ENCODE data around the gene TGM6. TPM values are rescaled to one million over a fixed set of nuclear protein-coding genes. Genes with fewer than 3 reads are reported as not detected.

Gene TGM6
- total RNA-seq, 1 donor from 2014 or later, result not detected

DNA sequence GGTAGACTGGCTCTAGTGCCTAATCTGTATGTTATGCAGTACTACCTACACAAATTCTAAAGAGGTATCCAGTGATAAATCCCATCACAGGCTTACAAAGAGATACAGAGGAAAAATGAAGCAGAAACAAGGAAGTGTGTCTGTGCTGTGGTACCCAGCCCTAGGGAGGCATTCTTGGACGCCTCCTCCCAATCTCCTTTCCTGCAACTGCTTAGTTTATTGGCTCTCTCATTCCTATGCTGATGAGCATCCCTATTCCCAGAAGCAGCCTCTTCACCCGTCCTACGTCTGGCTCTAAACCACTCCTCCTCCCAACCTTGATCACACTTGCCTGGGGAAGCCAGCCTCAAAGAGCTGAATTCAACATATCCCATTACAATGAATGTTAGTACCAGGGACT lies 34.5 kb upstream of the TGM6 start:
- no peak overlapping the region for H3K4me3 ChIP-seq (ENCODE audit: low read depth, low read length)
- no peak for TF ChIP-seq CTCF (conservative IDR thresholded peaks at IDR 0.05; ENCODE audit: low read depth, low read length)
- no peak for DNase-seq (ENCODE audit: low read depth)

DNA sequence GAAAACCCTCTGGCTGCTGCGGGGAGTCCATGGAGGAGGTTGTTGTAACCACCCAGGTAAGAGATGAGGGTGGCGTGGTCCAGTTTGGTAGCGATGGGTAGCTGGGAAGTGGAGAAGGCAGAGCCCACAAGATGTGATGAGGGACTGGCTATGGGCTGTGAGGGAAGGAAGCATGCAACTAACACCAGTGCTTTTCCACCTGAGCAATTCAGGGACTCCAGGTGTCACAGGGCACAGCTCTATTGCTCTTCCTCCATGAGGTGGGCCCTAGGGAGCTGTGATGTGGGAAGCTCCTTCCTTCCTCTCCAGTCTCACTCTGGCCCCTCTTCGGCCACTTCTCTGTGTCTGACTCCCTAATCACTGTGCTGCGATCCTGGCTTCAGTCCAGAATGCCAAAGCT lies 32.4 kb upstream of the TGM6 start:
- H3K4me3 ChIP-seq (ENCODE audit: low read depth, low read length), result no peak overlapping the region
- no peak for TF ChIP-seq CTCF (conservative IDR thresholded peaks at IDR 0.05; ENCODE audit: low read depth, low read length)
- DNase-seq (ENCODE audit: low read depth), result no peak

DNA sequence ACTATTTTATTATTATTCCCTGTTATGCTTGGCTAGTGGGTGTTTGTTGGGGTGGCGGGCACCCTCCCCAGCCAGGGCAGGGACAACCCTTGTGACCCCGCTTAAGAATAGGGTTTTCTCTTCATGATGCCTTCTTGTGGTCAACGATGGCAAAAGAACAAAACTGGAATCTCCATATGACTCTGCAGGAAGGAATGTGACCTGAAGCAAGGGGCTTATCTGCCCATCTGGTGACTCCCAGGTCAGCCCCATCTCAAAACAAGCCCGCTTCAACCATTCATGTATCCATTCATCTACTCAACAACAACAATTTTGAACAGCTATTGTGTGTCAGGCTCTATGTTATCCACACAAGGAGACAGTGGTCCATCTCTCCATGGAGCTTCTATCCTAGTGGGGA lies 30.9 kb upstream of the TGM6 start:
- DNase-seq (ENCODE audit: low read depth), result no peak
- no peak for TF ChIP-seq CTCF (conservative IDR thresholded peaks at IDR 0.05; ENCODE audit: low read depth, low read length)
- no peak overlapping the region for H3K4me3 ChIP-seq (ENCODE audit: low read depth, low read length)

- TF ChIP-seq CTCF (conservative IDR thresholded peaks at IDR 0.05; ENCODE audit: low read depth, low read length), result no peak
- H3K4me3 ChIP-seq (ENCODE audit: low read depth, low read length), result no peak overlapping the region
- DNase-seq (ENCODE audit: low read depth), result no peak
These were observed 30.1 kb upstream of the TGM6 start for GRCh38 chr20:2350606-2351005.

DNA sequence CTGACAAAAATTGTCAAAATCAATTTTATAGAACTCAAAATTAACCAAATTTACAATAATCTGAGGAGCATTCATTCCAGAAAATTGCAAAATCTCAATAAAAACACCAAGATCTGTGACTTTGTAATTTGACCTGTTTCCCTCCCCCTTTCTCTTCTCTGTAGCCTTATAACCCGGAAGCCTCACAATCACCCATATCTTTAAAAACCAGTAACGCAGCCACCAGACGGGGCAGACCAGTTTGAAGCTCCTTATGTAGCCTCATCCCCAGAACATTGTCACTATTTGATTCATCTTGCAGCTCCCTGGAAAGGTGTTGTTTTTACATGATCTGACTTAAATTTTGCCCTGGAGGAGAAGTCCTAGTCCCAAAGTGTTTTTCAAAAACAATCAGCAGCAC lies 27.5 kb upstream of the TGM6 start:
- TF ChIP-seq CTCF (conservative IDR thresholded peaks at IDR 0.05; ENCODE audit: low read depth, low read length), result no peak
- no peak for DNase-seq (ENCODE audit: low read depth)
- no peak overlapping the region for H3K4me3 ChIP-seq (ENCODE audit: low read depth, low read length)

DNA sequence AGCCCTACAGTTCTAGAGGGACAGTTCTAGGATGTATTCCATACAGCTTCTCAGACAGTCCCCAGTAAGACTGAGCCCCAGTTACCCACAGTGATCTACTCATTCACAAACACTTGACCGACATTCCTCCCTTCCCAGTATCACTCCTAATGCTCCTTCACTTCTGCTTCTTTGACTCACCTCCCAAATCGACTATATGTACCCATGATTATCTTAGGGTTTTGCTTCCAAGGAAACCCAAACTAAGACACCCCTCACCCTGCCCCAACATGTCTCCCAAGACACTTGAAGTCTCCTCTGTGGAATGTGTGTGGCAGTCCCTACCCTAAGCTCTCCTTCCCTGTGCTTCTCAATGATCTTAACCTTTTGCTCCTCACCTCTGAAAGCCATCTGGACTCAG lies 23.6 kb upstream of the TGM6 start:
- no peak for DNase-seq (ENCODE audit: low read depth)
- no peak for TF ChIP-seq CTCF (conservative IDR thresholded peaks at IDR 0.05; ENCODE audit: low read depth, low read length)
- no peak overlapping the region for H3K4me3 ChIP-seq (ENCODE audit: low read depth, low read length)

- TF ChIP-seq CTCF (conservative IDR thresholded peaks at IDR 0.05; ENCODE audit: low read depth, low read length), result no peak
- H3K4me3 ChIP-seq (ENCODE audit: low read depth, low read length), result no peak overlapping the region
- no peak for DNase-seq (ENCODE audit: low read depth)
These were observed 22.7 kb upstream of the TGM6 start for GRCh38 chr20:2358006-2358405.

All from epithelial cell of proximal tubule (primary cell).